OCI-LY3 (cell line): ENCODE measurements around the gene TLL2.

Experiments used
- EZH2phosphoT487 ChIP-seq: fragments of 200-600 bp; shearing (Covaris generic); IDR thresholded peaks from 2 replicates; pipeline ENCODE4 v1.6.1; 2018; ENCODE audit warnings: antibody characterized with exemption, mixed run types, low read depth
- TF ChIP-seq, protein P1 (sequence below): fragments of 200-600, 300-600 bp; sonication (generic); IDR thresholded peaks from 2 replicates; pipeline ENCODE4 v1.5.1; 2014; ENCODE audit warnings: antibody characterized with exemption, low read length, low read depth

DNA sequence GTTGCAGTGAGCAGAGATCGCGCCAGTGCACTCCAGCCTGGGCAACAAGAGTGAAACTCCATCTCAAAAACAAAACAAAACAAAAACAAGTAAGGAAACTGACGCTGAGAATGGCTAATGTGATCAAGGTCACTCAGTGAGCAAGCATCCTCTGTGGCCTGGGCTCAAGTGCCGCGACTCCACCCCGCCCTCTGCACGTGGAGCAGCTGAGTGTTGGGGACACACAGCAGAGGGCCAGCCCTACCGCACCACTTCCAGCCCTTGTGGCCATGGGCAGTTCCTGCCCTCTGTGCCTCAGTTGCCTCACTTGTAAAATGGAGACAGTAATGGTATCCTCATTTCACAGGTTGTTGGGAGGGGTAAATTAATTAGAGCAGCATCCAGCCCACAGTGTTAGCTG is 134.0 kb downstream of the TLL2 start:
- TF ChIP-seq, protein P1, sequence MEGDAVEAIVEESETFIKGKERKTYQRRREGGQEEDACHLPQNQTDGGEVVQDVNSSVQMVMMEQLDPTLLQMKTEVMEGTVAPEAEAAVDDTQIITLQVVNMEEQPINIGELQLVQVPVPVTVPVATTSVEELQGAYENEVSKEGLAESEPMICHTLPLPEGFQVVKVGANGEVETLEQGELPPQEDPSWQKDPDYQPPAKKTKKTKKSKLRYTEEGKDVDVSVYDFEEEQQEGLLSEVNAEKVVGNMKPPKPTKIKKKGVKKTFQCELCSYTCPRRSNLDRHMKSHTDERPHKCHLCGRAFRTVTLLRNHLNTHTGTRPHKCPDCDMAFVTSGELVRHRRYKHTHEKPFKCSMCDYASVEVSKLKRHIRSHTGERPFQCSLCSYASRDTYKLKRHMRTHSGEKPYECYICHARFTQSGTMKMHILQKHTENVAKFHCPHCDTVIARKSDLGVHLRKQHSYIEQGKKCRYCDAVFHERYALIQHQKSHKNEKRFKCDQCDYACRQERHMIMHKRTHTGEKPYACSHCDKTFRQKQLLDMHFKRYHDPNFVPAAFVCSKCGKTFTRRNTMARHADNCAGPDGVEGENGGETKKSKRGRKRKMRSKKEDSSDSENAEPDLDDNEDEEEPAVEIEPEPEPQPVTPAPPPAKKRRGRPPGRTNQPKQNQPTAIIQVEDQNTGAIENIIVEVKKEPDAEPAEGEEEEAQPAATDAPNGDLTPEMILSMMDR, result no peak
- no peak for TF ChIP-seq EZH2phosphoT487
